ENCODE results near the gene UBR7.

UBR7 gene

GRCh38 chr14:93249128-93249831, 42.2 kb downstream of the UBR7 start:
- DNase-seq (ENCODE audit: low read depth in 1 of 2, low spot score in 1 of 2): no peak

- DNase-seq (ENCODE audit: low read depth in 1 of 2, low spot score in 1 of 2): no peak
These were observed 55.4 kb downstream of the UBR7 start for GRCh38 chr14:93262446-93262845.

GRCh38 chr14:93263416-93263815, 56.4 kb downstream of the UBR7 start:
- DNase-seq (ENCODE audit: low read depth in 1 of 2, low spot score in 1 of 2): no peak

DNA sequence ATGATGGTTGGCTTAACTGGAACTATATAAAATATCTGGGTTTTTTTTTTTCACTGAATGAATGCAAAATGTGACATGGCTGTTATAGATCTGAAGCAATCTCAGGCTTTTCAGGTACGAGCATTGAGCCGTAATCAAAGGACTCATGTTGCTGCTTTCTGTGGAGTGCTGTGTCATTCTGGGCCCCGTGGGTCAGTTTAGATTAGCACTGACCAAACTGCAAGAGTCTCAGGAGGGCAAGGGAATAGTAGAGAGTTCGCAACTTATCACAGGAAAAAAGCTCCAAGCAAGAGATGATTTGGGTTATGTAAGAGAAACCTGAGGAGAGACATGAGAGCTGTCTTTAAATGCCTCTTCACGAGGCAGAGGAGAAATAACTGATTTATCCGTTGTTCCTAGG, 59.1 kb downstream of the UBR7 start:
- no peak for DNase-seq (ENCODE audit: low read depth in 1 of 2, low spot score in 1 of 2)

DNA sequence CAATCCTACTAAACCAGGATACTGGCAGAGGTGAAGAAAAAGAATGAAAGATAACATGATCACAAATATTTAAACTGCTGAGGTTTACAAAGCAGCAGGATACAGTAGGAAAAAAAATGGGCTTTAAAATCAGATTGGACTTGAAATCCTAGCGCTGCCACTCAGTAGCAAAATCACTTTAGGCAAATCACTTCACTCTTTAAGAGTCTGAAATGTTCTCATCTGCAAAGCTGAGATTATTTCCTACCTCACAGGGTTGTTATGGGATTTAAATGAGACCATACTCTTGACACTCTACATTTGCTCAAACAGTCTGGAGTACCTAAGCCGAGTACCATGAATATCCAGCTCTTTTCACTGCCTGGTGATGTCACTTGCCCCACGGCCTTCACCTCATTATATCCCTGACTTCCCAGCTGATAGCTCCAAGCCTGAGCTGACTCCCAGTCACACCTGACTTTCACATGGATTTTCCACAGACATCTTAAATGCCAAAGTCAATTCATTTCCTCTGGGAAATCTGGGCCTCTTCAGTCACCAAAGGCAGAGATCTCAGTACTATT, 60.2 kb downstream of the UBR7 start:
- no peak for DNase-seq (ENCODE audit: low read depth in 1 of 2, low spot score in 1 of 2)

DNA sequence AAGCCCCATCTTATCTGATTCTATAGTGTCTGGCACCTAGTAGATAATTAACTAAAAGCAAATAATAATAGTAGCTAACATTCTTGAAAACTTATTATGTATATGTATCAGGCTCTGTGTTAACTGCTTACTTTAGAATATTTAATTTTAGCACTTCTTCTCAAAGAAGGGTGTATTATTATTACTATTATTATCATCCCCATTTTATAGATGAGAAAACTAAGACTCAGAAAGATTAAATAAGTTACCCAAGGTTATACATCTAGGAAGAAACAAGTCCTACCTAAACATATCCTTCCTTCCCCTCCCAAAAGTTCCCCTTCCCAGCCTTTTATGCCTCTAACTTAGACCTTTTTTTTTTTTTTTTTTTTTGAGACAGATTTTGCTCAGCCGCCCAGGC, 61.4 kb downstream of the UBR7 start:
- no peak for DNase-seq (ENCODE audit: low read depth in 1 of 2, low spot score in 1 of 2)

GRCh38 chr14:93269341-93270068, 62.4 kb downstream of the UBR7 start:
- DNase-seq (ENCODE audit: low read depth in 1 of 2, low spot score in 1 of 2): no peak

DNA sequence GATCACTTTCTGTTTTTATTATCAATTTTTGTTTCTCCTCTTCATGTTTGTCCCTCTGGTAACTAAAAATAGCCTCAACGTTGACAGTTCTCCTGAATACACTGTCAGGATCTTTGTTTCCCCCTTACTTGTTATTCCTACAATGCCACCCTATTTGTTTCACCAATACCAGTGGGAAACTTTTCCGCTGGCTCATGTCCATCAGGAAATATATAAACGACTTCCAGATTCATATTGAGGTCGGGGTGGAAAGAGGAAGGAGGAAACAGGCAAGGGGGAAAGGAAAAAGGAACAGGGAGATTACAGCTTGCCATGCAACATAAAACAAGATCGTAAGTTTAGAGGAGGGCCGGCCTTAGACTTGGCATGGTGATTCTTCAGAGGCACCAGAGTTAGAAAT, 64.1 kb downstream of the UBR7 start:
- no peak for DNase-seq (ENCODE audit: low read depth in 1 of 2, low spot score in 1 of 2)

DNA sequence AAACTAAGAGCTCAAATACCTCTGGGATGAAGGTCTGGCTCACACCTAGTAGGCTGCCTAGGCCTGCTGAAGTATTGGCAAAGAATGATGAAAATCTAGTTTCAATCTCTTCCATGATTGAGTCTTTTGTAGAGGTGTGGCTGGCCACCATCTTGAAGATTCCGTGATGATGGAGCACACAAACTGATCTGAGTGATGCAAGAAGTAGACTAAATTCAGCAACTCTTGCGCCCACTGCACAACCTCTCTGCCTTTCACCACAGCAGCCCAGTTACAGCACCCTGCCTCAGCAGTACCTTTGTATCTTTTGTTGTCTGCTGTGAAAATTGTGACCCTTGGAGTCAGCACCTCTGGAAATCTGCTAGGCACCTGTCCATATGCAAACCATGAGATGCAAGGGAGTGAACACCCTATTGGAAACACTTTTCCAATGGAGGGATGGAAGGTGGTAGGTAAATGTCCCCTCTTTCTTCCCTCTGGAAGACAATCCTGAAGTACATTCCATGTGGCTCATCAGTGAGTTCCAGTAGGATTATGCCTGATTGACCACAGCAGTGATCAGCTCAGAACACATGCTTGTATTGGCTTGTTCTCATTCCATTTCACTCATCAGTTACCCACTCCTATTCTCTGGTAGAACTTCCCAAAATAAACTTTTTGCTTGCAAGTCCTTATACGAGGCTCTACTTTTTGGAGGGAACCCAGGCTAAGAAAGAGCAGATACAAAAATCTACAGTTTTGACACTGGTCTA, 67.2 kb downstream of the UBR7 start:
- no peak for DNase-seq (ENCODE audit: low read depth in 1 of 2, low spot score in 1 of 2)

- DNase-seq (ENCODE audit: low read depth in 1 of 2, low spot score in 1 of 2): no peak
These were observed 69.1 kb downstream of the UBR7 start for GRCh38 chr14:93276031-93276716.

Measured in stimulated activated CD4-positive, alpha-beta T cell treated with anti-CD3 and anti-CD28 coated beads, Interleukin-15, amount 100 ng/mL, for 1 hour (primary cell).